Stimulated activated CD8-positive, alpha-beta memory T cell treated with anti-CD3 and anti-CD28 coated beads, Interleukin-15, amount 100 ng/mL, for 24 hours (primary cell): ENCODE results near the gene OTUD7B.

ENCODE experiments used
- DNase-seq: peaks from one replicate; pipeline ENCODE4 v3.0.0-alpha.2; 2020; ENCODE audit warnings: low read depth

Gene OTUD7B

GRCh38 chr1:149916193-149916897, 94.2 kb downstream of the OTUD7B start:
- no peak for DNase-seq

GRCh38 chr1:149915429-149916192, 94.9 kb downstream of the OTUD7B start:
- DNase-seq = no peak

GRCh38 chr1:149914545-149914944, 96.0 kb downstream of the OTUD7B start:
- DNase-seq = no peak

GRCh38 chr1:149906570-149907075, 103.9 kb downstream of the OTUD7B start:
- no peak for DNase-seq

- no peak for DNase-seq
These were observed 106.6 kb downstream of the OTUD7B start for GRCh38 chr1:149903836-149904491.

GRCh38 chr1:149899460-149900284, 110.9 kb downstream of the OTUD7B start, which contains the start of gene BOLA1:
TSS of gene BOLA1 (plus strand) at chr1:149899568. CDS start at chr1:149900060, 492 bp downstream.
- DNase-seq = peak; percentile 54

- no peak for DNase-seq
These were observed 114.0 kb downstream of the OTUD7B start for GRCh38 chr1:149896575-149896974.

- DNase-seq = no peak
These were observed 121.6 kb downstream of the OTUD7B start for GRCh38 chr1:149888999-149889289.

GRCh38 chr1:149888247-149888998, 122.1 kb downstream of the OTUD7B start:
- peak; percentile 53 for DNase-seq
